GM19455 (cell line): ENCODE measurements around the gene PPP6R3.
"Not testable (repeated sequence)": the region's sequence is repeated elsewhere in the genome, so short reads cannot be mapped to it uniquely, and the experiment has no call there.

Source experiments
- ATAC-seq: cut with Tn5 transposase; IDR thresholded peaks from one replicate; pipeline ENCODE4 v1.9.1; 2021; ENCODE audit not compliant: unreplicated experiment

PPP6R3 gene

DNA sequence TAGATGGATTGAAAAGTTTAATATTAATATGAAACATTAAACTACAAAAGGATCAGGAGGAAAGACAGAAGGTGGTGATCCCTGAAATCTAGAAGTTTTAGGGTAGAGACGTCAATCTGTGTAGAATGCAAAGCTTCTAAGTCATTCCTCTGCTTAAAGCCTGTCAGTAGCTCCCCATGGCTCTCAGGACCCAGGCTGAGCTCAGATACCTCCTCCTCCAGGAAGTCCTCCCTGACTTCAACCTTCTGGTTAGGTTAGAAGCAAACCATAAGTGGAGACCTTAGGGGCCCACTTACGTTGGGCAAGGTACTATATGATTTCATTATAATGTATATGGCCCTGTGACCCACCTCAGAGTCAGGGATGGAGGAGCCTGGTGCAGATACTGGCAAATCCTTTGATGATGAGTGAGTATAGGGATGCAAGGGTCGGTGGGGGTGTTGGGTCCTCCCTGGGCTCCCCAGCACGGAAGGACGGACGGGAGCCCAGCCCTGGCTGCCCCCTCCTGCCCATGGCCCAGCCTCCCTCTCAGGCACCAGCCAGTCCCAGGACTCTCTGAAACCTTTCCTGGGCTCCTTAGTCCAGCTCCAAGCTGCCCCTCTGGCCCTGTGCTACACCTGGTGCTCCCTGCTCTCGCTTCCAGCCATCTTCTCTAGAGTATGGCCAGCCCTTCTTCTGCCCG, 3.2 kb upstream of the PPP6R3 start:
- ATAC-seq, result no peak

GRCh38 chr11:68457898-68458249, 2.7 kb upstream of the PPP6R3 start:
- ATAC-seq, result no peak

GRCh38 chr11:68458340-68458739, 2.2 kb upstream of the PPP6R3 start:
- ATAC-seq, result not testable (repeated sequence)

- peak; percentile 87 for ATAC-seq
Measured at GRCh38 chr11:68459886-68460740, 439 bp upstream of the PPP6R3 start.

- no peak for ATAC-seq
Measured at GRCh38 chr11:68461575-68461917, 994 bp downstream of the PPP6R3 start.

GRCh38 chr11:68463714-68464113, 3.2 kb downstream of the PPP6R3 start:
- ATAC-seq, result no peak

GRCh38 chr11:68467201-68467834, 6.8 kb downstream of the PPP6R3 start:
- no peak for ATAC-seq

DNA sequence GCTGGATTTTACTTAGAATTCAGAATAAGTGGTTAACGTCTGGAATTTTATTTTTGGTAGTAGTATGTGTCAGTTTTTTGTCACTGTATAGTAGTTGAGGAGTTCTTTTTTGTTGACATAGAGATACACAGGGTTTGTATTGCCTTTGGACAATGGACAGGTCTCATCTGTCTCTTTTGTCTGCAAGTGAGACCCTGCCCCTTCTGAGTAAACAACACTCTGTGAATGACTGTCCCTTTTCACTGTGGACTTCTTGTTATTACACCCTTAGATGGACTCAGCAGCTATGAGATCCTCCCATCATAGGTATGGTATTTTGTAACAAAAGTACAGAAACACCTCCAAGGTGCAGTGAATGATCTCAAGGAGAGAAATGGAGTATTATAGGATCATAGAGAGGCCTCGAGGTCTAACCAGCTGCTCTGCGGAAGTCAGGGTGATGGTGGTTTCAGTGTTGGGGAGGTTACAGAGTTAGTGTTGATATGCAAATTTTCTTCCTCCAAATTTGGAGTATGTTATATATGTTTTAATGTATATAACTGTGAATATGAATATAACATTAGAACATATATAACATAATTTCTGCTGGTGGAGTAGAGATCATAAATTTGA, 7.8 kb downstream of the PPP6R3 start:
- no peak for ATAC-seq

GRCh38 chr11:68469122-68469521, 8.6 kb downstream of the PPP6R3 start:
- ATAC-seq, result no peak

DNA sequence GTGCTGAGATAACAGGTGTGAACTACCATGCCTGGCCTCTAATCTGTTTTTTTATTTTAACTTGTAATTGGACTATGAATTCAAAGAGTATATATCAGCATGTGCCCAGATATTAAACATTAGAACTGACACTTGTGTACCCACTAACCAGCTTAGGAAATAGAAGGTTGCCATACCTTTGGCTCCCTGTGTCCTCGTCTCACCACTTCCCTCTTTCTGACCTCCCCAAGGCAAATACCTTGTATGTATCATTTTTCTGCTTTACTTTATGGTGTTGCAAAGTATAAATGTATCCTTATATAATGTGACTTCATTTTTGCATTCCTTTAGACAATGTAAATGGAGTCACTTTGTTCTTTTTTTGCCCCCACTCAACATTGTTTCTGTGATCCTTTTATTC, 9.1 kb downstream of the PPP6R3 start:
- no peak for ATAC-seq

GRCh38 chr11:68470304-68470811, 9.8 kb downstream of the PPP6R3 start:
- no peak for ATAC-seq

- ATAC-seq, result no peak
Measured at GRCh38 chr11:68471360-68472340, 11.1 kb downstream of the PPP6R3 start.

- ATAC-seq, result no peak
Measured at GRCh38 chr11:68472778-68473177, 12.2 kb downstream of the PPP6R3 start.

- ATAC-seq, result no peak
Measured at GRCh38 chr11:68473693-68474092, 13.1 kb downstream of the PPP6R3 start.

- not testable (repeated sequence) for ATAC-seq
Measured at GRCh38 chr11:68475626-68476025, 15.1 kb downstream of the PPP6R3 start.

DNA sequence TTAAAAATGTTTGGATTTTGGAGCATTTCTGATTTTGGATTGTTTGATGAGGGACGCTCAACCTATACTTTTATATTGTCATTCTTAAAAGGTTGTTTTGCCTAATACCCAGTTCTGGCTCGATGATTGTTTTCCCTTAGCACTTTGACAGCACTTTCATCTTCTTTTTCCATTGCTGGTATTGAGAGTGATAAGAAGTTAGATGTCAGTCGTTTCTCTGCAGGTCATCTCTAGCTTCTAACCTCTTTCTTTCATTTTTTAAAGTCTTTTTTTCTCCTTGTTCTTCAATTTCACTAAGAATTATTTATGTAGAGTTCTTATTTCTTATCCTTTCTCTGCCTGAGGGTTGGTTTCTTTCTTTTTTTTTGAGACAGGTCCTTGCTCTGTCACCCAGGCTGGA, 18.8 kb downstream of the PPP6R3 start:
- no peak for ATAC-seq

DNA sequence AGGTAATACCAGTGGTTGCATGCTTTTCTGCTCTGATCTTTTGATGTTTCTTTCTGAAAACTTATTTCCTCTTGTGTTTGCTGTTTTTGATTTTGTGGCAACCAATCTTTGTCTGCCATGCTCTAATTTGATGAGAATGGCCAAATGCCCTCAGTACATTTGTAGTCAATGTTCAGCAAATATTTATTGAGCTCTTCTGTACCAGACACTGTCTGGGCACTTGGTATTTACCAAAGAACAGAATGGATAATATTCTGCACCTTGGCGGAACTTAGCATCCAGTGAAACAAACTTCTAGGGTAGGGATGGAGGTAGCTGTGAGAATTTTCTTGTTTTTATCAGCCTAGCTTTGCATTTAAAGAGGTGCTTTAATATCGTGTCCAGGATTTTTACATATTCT, 19.6 kb downstream of the PPP6R3 start:
- no peak for ATAC-seq

DNA sequence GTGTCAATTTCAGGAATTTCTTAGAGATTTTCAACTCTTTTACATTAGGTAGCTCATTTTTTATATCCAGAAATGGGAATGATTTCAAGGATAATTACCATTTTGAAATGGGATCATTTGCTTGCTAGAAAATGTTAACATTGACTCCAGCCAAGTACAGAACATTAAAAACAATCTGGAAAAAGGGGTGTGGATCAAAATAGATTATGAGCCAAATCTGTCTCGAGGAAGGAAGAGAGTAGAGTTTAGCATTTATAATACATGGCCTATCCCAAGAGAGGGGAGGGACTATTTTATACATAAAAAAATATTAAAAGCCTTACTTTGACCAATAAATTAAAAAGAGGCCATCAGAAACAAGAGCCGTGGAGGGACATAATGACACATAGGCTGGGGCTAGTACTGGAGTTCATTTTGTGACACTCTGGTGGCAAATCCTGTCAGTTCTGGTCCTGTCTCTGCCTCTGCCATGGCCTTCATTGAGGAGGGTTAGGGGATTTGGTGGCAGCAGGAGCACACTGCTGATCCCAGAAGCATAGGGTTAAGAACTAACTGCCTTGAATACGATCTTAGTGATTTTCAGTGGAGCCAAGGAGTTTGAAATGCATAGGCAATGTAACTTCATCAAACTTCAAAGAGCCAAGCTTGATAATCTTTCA, 20.4 kb downstream of the PPP6R3 start:
- no peak for ATAC-seq

- no peak for ATAC-seq
Measured at GRCh38 chr11:68481579-68482240, 21.2 kb downstream of the PPP6R3 start.
